PC-3 (cell line): ENCODE measurements around the gene DCUN1D5.

ENCODE experiments used
- EZH2 ChIP-seq: fragments of 300-600 bp; sonication (generic); IDR thresholded peaks from one replicate; pipeline ENCODE4 v1.6.1; 2017; ENCODE audit warnings: antibody characterized with exemption, mild to moderate bottlenecking, low read length; ENCODE audit not compliant: unreplicated experiment
- EZH2phosphoT487 ChIP-seq: fragments of 300-600 bp; sonication (generic); IDR thresholded peaks from 2 replicates; pipeline ENCODE4 v1.6.1; 2018; ENCODE audit warnings: mild to moderate bottlenecking, antibody characterized with exemption, low read length, borderline replicate concordance
- TF ChIP-seq, protein P1 (sequence below): fragments of 300-600 bp; sonication (generic); conservative IDR thresholded peaks from 2 replicates; pipeline ENCODE4 v1.5.1; 2017; ENCODE audit warnings: antibody characterized with exemption, low read depth, mild to moderate bottlenecking, low read length

DNA sequence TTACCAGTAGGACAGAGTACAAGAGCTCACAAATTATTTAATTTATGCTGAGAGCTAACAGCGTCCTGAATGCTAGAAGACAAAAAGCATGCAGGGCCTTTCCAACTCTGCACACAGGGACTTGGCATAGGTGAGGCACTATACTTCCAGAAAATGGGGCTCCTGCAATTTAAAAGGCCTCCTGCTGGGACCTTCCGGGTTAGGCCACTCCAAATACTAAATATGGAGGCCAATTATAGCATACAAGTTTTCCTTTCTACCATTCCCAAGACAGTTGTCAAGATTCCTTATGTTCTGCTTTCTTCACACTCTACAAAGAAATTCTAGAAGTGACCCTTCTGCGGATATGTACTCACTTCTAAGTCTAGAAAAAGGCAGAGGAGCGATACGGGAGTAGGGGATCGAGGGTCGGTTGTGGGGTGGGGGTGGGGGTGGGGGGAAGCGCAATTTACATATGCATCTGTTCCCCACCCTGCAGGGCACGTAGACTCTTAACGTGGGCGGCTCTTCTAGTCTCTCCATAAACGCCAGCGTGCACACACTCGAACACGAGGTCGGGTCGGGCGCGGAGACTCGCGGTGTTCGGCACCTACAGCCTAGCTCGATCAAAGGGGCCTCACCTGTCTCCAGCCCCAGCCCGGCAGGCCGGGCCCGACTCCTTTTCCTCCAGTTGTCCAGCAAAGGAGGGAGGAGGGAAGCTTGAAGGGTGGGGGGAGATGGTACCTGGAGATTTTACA, 728 bp downstream of the DCUN1D5 start:
- TF ChIP-seq, protein P1, sequence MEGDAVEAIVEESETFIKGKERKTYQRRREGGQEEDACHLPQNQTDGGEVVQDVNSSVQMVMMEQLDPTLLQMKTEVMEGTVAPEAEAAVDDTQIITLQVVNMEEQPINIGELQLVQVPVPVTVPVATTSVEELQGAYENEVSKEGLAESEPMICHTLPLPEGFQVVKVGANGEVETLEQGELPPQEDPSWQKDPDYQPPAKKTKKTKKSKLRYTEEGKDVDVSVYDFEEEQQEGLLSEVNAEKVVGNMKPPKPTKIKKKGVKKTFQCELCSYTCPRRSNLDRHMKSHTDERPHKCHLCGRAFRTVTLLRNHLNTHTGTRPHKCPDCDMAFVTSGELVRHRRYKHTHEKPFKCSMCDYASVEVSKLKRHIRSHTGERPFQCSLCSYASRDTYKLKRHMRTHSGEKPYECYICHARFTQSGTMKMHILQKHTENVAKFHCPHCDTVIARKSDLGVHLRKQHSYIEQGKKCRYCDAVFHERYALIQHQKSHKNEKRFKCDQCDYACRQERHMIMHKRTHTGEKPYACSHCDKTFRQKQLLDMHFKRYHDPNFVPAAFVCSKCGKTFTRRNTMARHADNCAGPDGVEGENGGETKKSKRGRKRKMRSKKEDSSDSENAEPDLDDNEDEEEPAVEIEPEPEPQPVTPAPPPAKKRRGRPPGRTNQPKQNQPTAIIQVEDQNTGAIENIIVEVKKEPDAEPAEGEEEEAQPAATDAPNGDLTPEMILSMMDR, result no peak
- no peak for TF ChIP-seq EZH2phosphoT487
- no peak for TF ChIP-seq EZH2
